Spleen (tissue), 11 donors: ENCODE measurements around the gene IRGC. TPM values are rescaled to one million over a fixed set of nuclear protein-coding genes. Genes with fewer than 3 reads are reported as not detected.

Experiments
- DNase-seq: peaks from one replicate; pipeline ENCODE4 v3.0.0-alpha.2; 2020
- H3K27ac ChIP-seq, 8 donors: fragments of 200-600 bp; sonication (generic) in 7 of 8; 1 replicate in 4 of 8; 2 replicates in 4 of 8; pipeline versions ENCODE4 v1.5.0 to v1.8.0; 2016 to 2021; ENCODE audit warnings: inconsistent platforms in 4 of 8, mild to moderate bottlenecking in 4 of 8, moderate library complexity in 1 of 8
- H3K27me3 ChIP-seq, 7 donors: fragments of 200-600 bp; sonication (generic) in 6 of 7; replicated peaks in 1 of 7; 1 replicate in 4 of 7; 2 replicates in 3 of 7; pipeline versions ENCODE4 v1.5.0 to v1.8.0; 2016 to 2021; ENCODE audit warnings: inconsistent platforms in 3 of 7, mild to moderate bottlenecking in 1 of 7
- H3K36me3 ChIP-seq, 6 donors: fragments of 200-600 bp; sonication (generic) in 5 of 6; 1 replicate in 4 of 6; 2 replicates in 2 of 6; pipeline versions ENCODE4 v1.5.0 to v1.8.0; 2016 to 2021; ENCODE audit warnings: inconsistent platforms in 2 of 6
- H3K4me1 ChIP-seq, 6 donors: fragments of 200-600 bp; sonication (generic) in 5 of 6; 1 replicate in 3 of 6; 2 replicates in 3 of 6; pipeline versions ENCODE4 v1.5.0 to v1.8.0; 2016 to 2021; ENCODE audit warnings: inconsistent platforms in 3 of 6
- H3K4me3 ChIP-seq, 8 donors: fragments of 200-600 bp; sonication (generic) in 7 of 8; 1 replicate in 4 of 8; 2 replicates in 4 of 8; pipeline versions ENCODE4 v1.5.0 to v1.8.0; 2016 to 2021; ENCODE audit warnings: inconsistent platforms in 4 of 8, mild to moderate bottlenecking in 4 of 8, moderate library complexity in 2 of 8
- H3K9me3 ChIP-seq, 8 donors: fragments of 200-600 bp; sonication (generic) in 7 of 8; 1 replicate in 4 of 8; 2 replicates in 4 of 8; pipeline versions ENCODE4 v1.5.0 to v1.8.0; 2016 to 2021; ENCODE audit warnings: inconsistent platforms in 4 of 8
- CTCF ChIP-seq, 11 experiments: fragments of 200-600 bp in 7 of 11; fragments of 450-650 bp in 4 of 11; sonication (generic) in 4 of 11; IDR thresholded peaks in 8 of 11; conservative IDR thresholded peaks in 3 of 11; 1 replicate in 7 of 11; 2 replicates in 4 of 11; pipeline versions ENCODE4 v1.4.0 to v1.8.0; 2016 to 2021; ENCODE audit warnings: antibody characterized with exemption in 11 of 11, inconsistent platforms in 4 of 11, mild to moderate bottlenecking in 1 of 11
- POLR2A ChIP-seq, 3 donors: fragments of 450-650 bp; IDR thresholded peaks; one replicate each; pipeline ENCODE4 v1.5.1; 2017; ENCODE audit warnings: antibody characterized with exemption in 3 of 3, mild to moderate bottlenecking in 1 of 3
- POLR2AphosphoS5 ChIP-seq, 3 donors: sonication (generic); formaldehyde crosslinking; IDR thresholded peaks; one replicate each; pipeline ENCODE4 v1.5.1; 2017; ENCODE audit warnings: antibody characterized with exemption in 3 of 3
- WGBS, 5 donors: extraction: QIAGEN DNeasy Blood & Tissue Kit in 3 of 5; methylation state at CpG; one replicate each; pipeline versions ENCODE4 v1.1.5 to v1.1.7; 2013 to 2018; 5-methylcytosine and 5-hydroxymethylcytosine counted together
- intact Hi-C: fragments of 100-400 bp; cut with DNase I; formaldehyde crosslinking; loops from one replicate; pipeline ENCODE4 v1.15.0; 2023; ENCODE audit warnings: low total_unique reads
- polyA plus RNA-seq, 3 donors: library from polyadenylated mRNA; stranded (reverse); fragments of 200-250 nt; gene quantifications; one replicate each; pipeline ENCODE4 v1.2.1, GENCODE V29; 2013
- total RNA-seq, 7 donors: library from RNA; depleted of rRNA in 3 of 7; stranded (reverse); fragments of >200 nt in 3 of 7; fragmentation: NEBNext Ultra II Directional in 4 of 7; extraction: Animal tissue kit (Norgen Biotek cat#: 25700) in 4 of 7; gene quantifications; one replicate each; pipeline versions ENCODE4 v1.1.0 to v1.2.1, GENCODE V29; 2016 to 2021
- donor health status: healthy with polysubstance abuse.
- donor health status: DM: no; HTN: no; CAD: no; lungs with moderate emphysema.
- donor health status: DM: no; HTN: no; CAD: no.
- donor health status: Bipolar disorder and iron deficiency.
- donor health status: healthy.
- donor health status: DM: no; HTN: no; CAD: no.
- donor health status: DM: yes; HTN: yes; CAD: no.

The IRGC gene
- total and polyA plus RNA-seq, 10 donors: not detected

- DNase-seq: no peak
- H3K9me3 ChIP-seq: peaks cover 0 to 43% (median 36%) of the 10 kb centered on the region in 8 donors
- peak overlapping the region in 2 of 8 donors; percentile 82 to 91 for H3K27ac ChIP-seq
- H3K4me3 ChIP-seq: no peak overlapping the region
- H3K36me3 ChIP-seq: no peaks in the 10 kb centered on the region
- H3K4me1 ChIP-seq: peaks cover 0 to 21% (median 0%) of the 10 kb centered on the region in 6 donors
- WGBS, 5 donors: 85 to 94% (median 90%) methylated on average over 5 of the region's 5 CpGs
- H3K27me3 ChIP-seq: no peaks in the 10 kb centered on the region
- TF ChIP-seq CTCF (IDR thresholded peaks at IDR 0.05 in 8 of 11, conservative IDR thresholded peaks at IDR 0.05 in 3 of 11): no peak
- TF ChIP-seq POLR2AphosphoS5 (IDR thresholded peaks at IDR 0.05): no peak
- TF ChIP-seq POLR2A (IDR thresholded peaks at IDR 0.05): no peak
- intact Hi-C loops: no loop called here
These were observed 24.1 kb upstream of the IRGC start for GRCh38 chr19:43691755-43692154.

GRCh38 chr19:43692385-43692784, 23.5 kb upstream of the IRGC start:
- 31 to 86% (median 67%) methylated on average over 2 of the region's 2 CpGs for whole genome bisulfite sequencing, 5 donors
- TF ChIP-seq POLR2AphosphoS5 (IDR thresholded peaks at IDR 0.05) (no peak), CTCF (IDR thresholded peaks at IDR 0.05 in 8 of 11, conservative IDR thresholded peaks at IDR 0.05 in 3 of 11) (no peak), POLR2A (IDR thresholded peaks at IDR 0.05) (no peak)
- DNase-seq: no peak
- Histone ChIP-seq H3K27me3 (no peaks in the 10 kb centered on the region), H3K4me3 (peak overlapping the region in 1 of 8 donors; percentile 51), H3K27ac (peak overlapping the region in 6 of 8 donors; percentile 66 to 91 (median 80)), H3K9me3 (peaks cover 0 to 46% (median 36%) of the 10 kb centered on the region in 8 donors), H3K4me1 (peaks cover 0 to 21% (median 0%) of the 10 kb centered on the region in 6 donors), H3K36me3 (no peaks in the 10 kb centered on the region)
- intact Hi-C loops: no loop called here

- DNase-seq: no peak
- no peaks in the 10 kb centered on the region for H3K36me3 ChIP-seq
- peaks cover 0 to 20% (median 0%) of the 10 kb centered on the region in 6 donors for H3K4me1 ChIP-seq
- peak overlapping the region in 1 of 8 donors; percentile 51 for H3K4me3 ChIP-seq
- intact Hi-C loops: no loop called here
- peak overlapping the region in 6 of 8 donors; percentile 66 to 91 (median 80) for H3K27ac ChIP-seq
- no peak for TF ChIP-seq CTCF (IDR thresholded peaks at IDR 0.05 in 8 of 11, conservative IDR thresholded peaks at IDR 0.05 in 3 of 11)
- TF ChIP-seq POLR2AphosphoS5 (IDR thresholded peaks at IDR 0.05): no peak
- TF ChIP-seq POLR2A (IDR thresholded peaks at IDR 0.05): no peak
- no peaks in the 10 kb centered on the region for H3K27me3 ChIP-seq
- 38 to 81% (median 69%) methylated on average over 4 of the region's 4 CpGs for WGBS, 5 donors
- peaks cover 0 to 46% (median 36%) of the 10 kb centered on the region in 8 donors for H3K9me3 ChIP-seq
These were observed 23.0 kb upstream of the IRGC start for GRCh38 chr19:43692877-43693276.

- TF ChIP-seq POLR2AphosphoS5 (IDR thresholded peaks at IDR 0.05): no peak
- intact Hi-C loops: no loop called here
- H3K4me1 ChIP-seq: peaks cover 0 to 24% (median 7%) of the 10 kb centered on the region in 6 donors
These were observed 21.3 kb upstream of the IRGC start for GRCh38 chr19:43694553-43694952.

More at GRCh38 chr19:43694553-43694952, 21.3 kb upstream of the IRGC start:
- H3K9me3 ChIP-seq: peaks cover 0 to 46% (median 36%) of the 10 kb centered on the region in 8 donors
- WGBS, 5 donors: 81 to 88% (median 86%) methylated on average over 5 of the region's 5 CpGs
- H3K27ac ChIP-seq: no peak overlapping the region
- no peaks in the 10 kb centered on the region for H3K36me3 ChIP-seq
- DNase-seq: no peak
- peaks cover 0 to 9% (median 0%) of the 10 kb centered on the region in 7 donors for H3K27me3 ChIP-seq
- H3K4me3 ChIP-seq: no peak overlapping the region
